ENCODE measurements around the gene HIVEP2.

The HIVEP2 gene

GRCh38 chr6:142880201-142880600 is 64.8 kb downstream of the HIVEP2 start:
- TF ChIP-seq CTCF (IDR thresholded peaks at IDR 0.05; ENCODE audit: insufficient read depth, low read depth, low read length, missing control alignments): no peak
- no peak overlapping the region for H3K4me3 ChIP-seq (ENCODE audit: low read length)

GRCh38 chr6:142879527-142879926 is 65.4 kb downstream of the HIVEP2 start:
- TF ChIP-seq CTCF (IDR thresholded peaks at IDR 0.05; ENCODE audit: insufficient read depth, low read depth, low read length, missing control alignments): no peak
- H3K4me3 ChIP-seq (ENCODE audit: low read length): no peak overlapping the region
- no peak for DNase-seq (ENCODE audit: low read depth)

More at GRCh38 chr6:142880201-142880600, 64.8 kb downstream of the HIVEP2 start:
- no peak for DNase-seq (ENCODE audit: low read depth)

GRCh38 chr6:142879076-142879475 is 65.9 kb downstream of the HIVEP2 start:
- TF ChIP-seq CTCF (IDR thresholded peaks at IDR 0.05; ENCODE audit: insufficient read depth, low read depth, low read length, missing control alignments): no peak
- no peak overlapping the region for H3K4me3 ChIP-seq (ENCODE audit: low read length)
- no peak for DNase-seq (ENCODE audit: low read depth)

- H3K4me3 ChIP-seq (ENCODE audit: low read length): no peak overlapping the region
- no peak for TF ChIP-seq CTCF (IDR thresholded peaks at IDR 0.05; ENCODE audit: insufficient read depth, low read depth, low read length, missing control alignments)
- no peak for DNase-seq (ENCODE audit: low read depth)
Measured at GRCh38 chr6:142878407-142878806, 66.6 kb downstream of the HIVEP2 start.

GRCh38 chr6:142874676-142875075 is 70.3 kb downstream of the HIVEP2 start:
- TF ChIP-seq CTCF (IDR thresholded peaks at IDR 0.05; ENCODE audit: insufficient read depth, low read depth, low read length, missing control alignments): no peak
- peak; percentile 26 for DNase-seq (ENCODE audit: low read depth)
- no peak overlapping the region for H3K4me3 ChIP-seq (ENCODE audit: low read length)

GRCh38 chr6:142872376-142872775 is 72.6 kb downstream of the HIVEP2 start:
- peak; percentile 34 for DNase-seq (ENCODE audit: low read depth)
- TF ChIP-seq CTCF (IDR thresholded peaks at IDR 0.05; ENCODE audit: insufficient read depth, low read depth, low read length, missing control alignments): no peak
- no peak overlapping the region for H3K4me3 ChIP-seq (ENCODE audit: low read length)

- no peak overlapping the region for H3K4me3 ChIP-seq (ENCODE audit: low read length)
- DNase-seq (ENCODE audit: low read depth): peak; percentile 87
- no peak for TF ChIP-seq CTCF (IDR thresholded peaks at IDR 0.05; ENCODE audit: insufficient read depth, low read depth, low read length, missing control alignments)
Measured at GRCh38 chr6:142871910-142872331, 73.1 kb downstream of the HIVEP2 start.
